Measurements from ENCODE around the gene AKR1E2. TPM values are rescaled to one million over a fixed set of nuclear protein-coding genes. Genes with fewer than 3 reads are reported as not detected.

Gene AKR1E2
- total RNA-seq, 6 experiments from 2014 or later: 0.37 to 3.5 (median 1.6) TPM

- intact Hi-C loops (cut with DNase I): no loop called here
- H3K4me3 ChIP-seq: no peak overlapping the region
- DNase-seq (no peak), ATAC-seq (no peak)
- TF ChIP-seq CTCF (IDR thresholded peaks at IDR 0.05) (no peak), POLR2A (IDR thresholded peaks at IDR 0.05) (no peak)
- 34% methylated on average over 5 of the region's 5 CpGs for WGBS (ENCODE audit: insufficient coverage, low coverage, low lambda C conversion rate, missing lambda C conversion rate)
- no peaks in the 10 kb centered on the region for H3K36me3 ChIP-seq
- H3K9me3 ChIP-seq: no peaks in the 10 kb centered on the region
- H3K27me3 ChIP-seq: no peaks in the 10 kb centered on the region
- no peak overlapping the region for H3K27ac ChIP-seq
- H3K4me1 ChIP-seq: peaks cover 0 to 11% (median 2%) of the 10 kb centered on the region in 4 donors
These were observed 9.5 kb downstream of the AKR1E2 start for GRCh38 chr10:4835494-4835918.

- no peaks in the 10 kb centered on the region for H3K9me3 ChIP-seq
- H3K36me3 ChIP-seq: no peaks in the 10 kb centered on the region
- H3K27me3 ChIP-seq: no peaks in the 10 kb centered on the region
- peaks cover 0 to 13% (median 2%) of the 10 kb centered on the region in 4 donors for H3K4me1 ChIP-seq
- ATAC-seq (no peak), DNase-seq (no peak)
- no peak for TF ChIP-seq POLR2A (IDR thresholded peaks at IDR 0.05)
- no peak for TF ChIP-seq CTCF (IDR thresholded peaks at IDR 0.05)
- WGBS (ENCODE audit: insufficient coverage, low coverage, low lambda C conversion rate, missing lambda C conversion rate): 54% methylated on average over 4 of the region's 8 CpGs
- H3K27ac ChIP-seq: no peak overlapping the region
- H3K4me3 ChIP-seq: no peak overlapping the region
- intact Hi-C loops (cut with DNase I): no loop called here
These were observed 10.5 kb downstream of the AKR1E2 start for GRCh38 chr10:4836416-4836969.

GRCh38 chr10:4837551-4837950 is 11.5 kb downstream of the AKR1E2 start:
- H3K27ac ChIP-seq: no peak overlapping the region
- H3K36me3 ChIP-seq: no peaks in the 10 kb centered on the region
- H3K4me1 ChIP-seq: peaks cover 0 to 13% (median 2%) of the 10 kb centered on the region in 4 donors
- H3K27me3 ChIP-seq: no peaks in the 10 kb centered on the region
- DNase-seq (no peak), ATAC-seq (no peak)
- no peak overlapping the region for H3K4me3 ChIP-seq
- intact Hi-C loops (cut with DNase I): no loop called here
- no peaks in the 10 kb centered on the region for H3K9me3 ChIP-seq
- TF ChIP-seq POLR2A (IDR thresholded peaks at IDR 0.05) (no peak), CTCF (IDR thresholded peaks at IDR 0.05) (no peak)
- 88% methylated on average over 1 of the region's 1 CpG for WGBS (ENCODE audit: insufficient coverage, low coverage, low lambda C conversion rate, missing lambda C conversion rate)

GRCh38 chr10:4838743-4839142 is 12.7 kb downstream of the AKR1E2 start:
- Histone ChIP-seq H3K27ac (no peak overlapping the region), H3K9me3 (no peaks in the 10 kb centered on the region), H3K4me1 (peaks cover 0 to 13% (median 2%) of the 10 kb centered on the region in 4 donors), H3K4me3 (no peak overlapping the region), H3K27me3 (no peaks in the 10 kb centered on the region), H3K36me3 (no peaks in the 10 kb centered on the region)
- WGBS (ENCODE audit: insufficient coverage, low coverage, low lambda C conversion rate, missing lambda C conversion rate): 61% methylated on average over 3 of the region's 3 CpGs
- TF ChIP-seq POLR2A (IDR thresholded peaks at IDR 0.05) (no peak), CTCF (IDR thresholded peaks at IDR 0.05) (no peak)
- ATAC-seq: peak in 2 of 4 donors; percentile 21 to 25
- no peak for DNase-seq
- intact Hi-C loops (cut with DNase I): no loop called here
